Left lung (tissue), 10 donors: ENCODE measurements around the gene YARS1. TPM values are rescaled to one million over a fixed set of nuclear protein-coding genes. Genes with fewer than 3 reads are reported as not detected.

Source experiments
- ATAC-seq: fragments of 200-7000 bp; cut with Tn5 transposase; one replicate; pipeline ENCODE4 v1.9.1; 2020; ENCODE audit warnings: moderate library complexity
- DNase-seq, 4 donors: peaks; one replicate each; pipeline ENCODE4 v3.0.0-alpha.2; 2013 to 2020
- H3K27ac ChIP-seq, 2 donors: fragments of 200-600 bp; sonication (generic) in 1 of 2; one replicate each; pipeline versions ENCODE4 v1.5.0 to v1.8.0; 2020 to 2021
- H3K27me3 ChIP-seq, 2 donors: fragments of 200-600 bp; sonication (generic) in 1 of 2; one replicate each; pipeline versions ENCODE4 v1.5.0 to v1.8.0; 2020 to 2021
- H3K36me3 ChIP-seq, 2 donors: fragments of 200-600 bp; sonication (generic) in 1 of 2; one replicate each; pipeline versions ENCODE4 v1.5.0 to v1.8.0; 2020 to 2021
- H3K4me1 ChIP-seq, 2 donors: fragments of 200-600 bp; one replicate each; pipeline ENCODE4 v1.8.0; 2021
- H3K4me3 ChIP-seq, 2 donors: fragments of 200-600 bp; sonication (generic) in 1 of 2; one replicate each; pipeline versions ENCODE4 v1.5.0 to v1.8.0; 2020 to 2021; ENCODE audit warnings: mild to moderate bottlenecking in 1 of 2
- H3K9me3 ChIP-seq, 2 donors: fragments of 200-600 bp; sonication (generic) in 1 of 2; one replicate each; pipeline versions ENCODE4 v1.5.0 to v1.8.0; 2020 to 2021
- CTCF ChIP-seq, 2 donors: fragments of 200-600 bp; sonication (generic) in 1 of 2; IDR thresholded peaks; one replicate each; pipeline versions ENCODE4 v1.5.0 to v1.8.0; 2021; ENCODE audit warnings: antibody characterized with exemption in 2 of 2
- intact Hi-C, 2 donors: fragments of 100-400 bp; cut with DNase I; formaldehyde crosslinking; loops; one replicate each; pipeline versions ENCODE4 v1.11.2 to v1.14.2; 2022
- polyA plus RNA-seq, 6 donors: library from polyadenylated mRNA; unstranded; fragments of 120-200 nt; gene quantifications; one replicate each; pipeline ENCODE4 v1.2.1, GENCODE V29; 2013; ENCODE audit not compliant: insufficient read length in 6 of 6
- total RNA-seq, 2 donors: library from RNA; stranded (reverse); fragmentation: NEBNext Ultra II Directional; extraction: Animal tissue kit (Norgen Biotek cat#: 25700); gene quantifications; one replicate each; pipeline ENCODE4 v1.2.1, GENCODE V29; 2021
- donor health status: DM: no; HTN: yes; CAD: no.
- donor health status: DM: no; HTN: no; CAD: no.

YARS1 gene
- total and polyA plus RNA-seq, 8 donors = 68.8 to 126 (median 78.0) TPM

GRCh38 chr1:32729254-32730046 lies 87.7 kb downstream of the YARS1 start:
- no peaks in the 10 kb centered on the region for H3K36me3 ChIP-seq
- H3K9me3 ChIP-seq = no peaks in the 10 kb centered on the region
- DNase-seq (no peak), ATAC-seq (no peak)
- peaks cover 9 to 13% of the 10 kb centered on the region in 2 donors for H3K4me1 ChIP-seq
- H3K27me3 ChIP-seq = no peaks in the 10 kb centered on the region
- H3K4me3 ChIP-seq = no peak overlapping the region
- intact Hi-C loops = no loop called here
- TF ChIP-seq CTCF (IDR thresholded peaks at IDR 0.05) = no peak
- no peak overlapping the region for H3K27ac ChIP-seq

GRCh38 chr1:32728413-32729077 lies 88.6 kb downstream of the YARS1 start:
- no peaks in the 10 kb centered on the region for H3K27me3 ChIP-seq
- H3K36me3 ChIP-seq = no peaks in the 10 kb centered on the region
- peaks cover 9 to 13% of the 10 kb centered on the region in 2 donors for H3K4me1 ChIP-seq
- H3K9me3 ChIP-seq = no peaks in the 10 kb centered on the region
- no peak overlapping the region for H3K27ac ChIP-seq
- no peak overlapping the region for H3K4me3 ChIP-seq
- intact Hi-C loops = no loop called here
- ATAC-seq = no peak
- no peak for DNase-seq
- no peak for TF ChIP-seq CTCF (IDR thresholded peaks at IDR 0.05)

GRCh38 chr1:32727876-32728275 lies 89.3 kb downstream of the YARS1 start:
- TF ChIP-seq CTCF (IDR thresholded peaks at IDR 0.05) = no peak
- intact Hi-C loops = no loop called here
- ATAC-seq = no peak

GRCh38 chr1:32725615-32725982 lies 91.6 kb downstream of the YARS1 start:
- Histone ChIP-seq H3K9me3 (no peaks in the 10 kb centered on the region), H3K36me3 (no peaks in the 10 kb centered on the region), H3K4me3 (no peak overlapping the region), H3K4me1 (peaks cover 9 to 13% of the 10 kb centered on the region in 2 donors), H3K27me3 (no peaks in the 10 kb centered on the region), H3K27ac (peak overlapping the region in 1 of 2 donors; percentile 33)
- intact Hi-C loops = no loop called here
- ATAC-seq (no peak), DNase-seq (no peak)
- no peak for TF ChIP-seq CTCF (IDR thresholded peaks at IDR 0.05)

More at GRCh38 chr1:32727876-32728275, 89.3 kb downstream of the YARS1 start:
- H3K27ac ChIP-seq = no peak overlapping the region
- no peaks in the 10 kb centered on the region for H3K9me3 ChIP-seq
- no peak overlapping the region for H3K4me3 ChIP-seq
- H3K4me1 ChIP-seq = peaks cover 9 to 13% of the 10 kb centered on the region in 2 donors
- H3K27me3 ChIP-seq = no peaks in the 10 kb centered on the region
- no peaks in the 10 kb centered on the region for H3K36me3 ChIP-seq
- DNase-seq = no peak

Other genes starting within 250 kb of the YARS1 start
- 10 to 100 TPM; 41.4 to 45.0 TPM for gene ZBTB8OS, start 166.8 kb downstream of the YARS1 start, total RNA-seq
- 10 to 100 TPM; 36.0 to 39.2 (median 37.3) TPM for gene ZBTB8OS, start 166.8 kb downstream of the YARS1 start, polyA plus RNA-seq
- 100 to 1,000 TPM; 166 to 176 TPM for gene RBBP4, start 166.2 kb downstream of the YARS1 start, total RNA-seq
- 100 to 1,000 TPM; 287 to 333 (median 309) TPM for gene RBBP4, start 166.2 kb downstream of the YARS1 start, polyA plus RNA-seq
- gene SYNC, start 114.6 kb downstream of the YARS1 start, total RNA-seq = 10 to 100 TPM; 11.9 to 19.9 TPM
- gene SYNC, start 114.6 kb downstream of the YARS1 start, polyA plus RNA-seq = 1 to 10 TPM; 3.1 to 5.8 (median 4.4) TPM
- 10 to 100 TPM; 32.3 to 35.0 TPM for gene S100PBP, start 295 bp upstream of the YARS1 start, total RNA-seq
- 10 to 100 TPM; 47.2 to 56.5 (median 53.8) TPM for gene S100PBP, start 295 bp upstream of the YARS1 start, polyA plus RNA-seq
- 1 to 10 TPM in 1 of 2 donors, not detected in 1; 4.6 TPM for gene FNDC5, start 53.6 kb upstream of the YARS1 start, total RNA-seq
- gene FNDC5, start 53.6 kb upstream of the YARS1 start, polyA plus RNA-seq = 10 to 100 TPM in 3 of 6 donors, 1 to 10 TPM in 3; 7.7 to 13.3 (median 10.3) TPM
- gene HPCA, start 69.1 kb upstream of the YARS1 start, total RNA-seq = under 1 TPM in 1 of 2 donors, not detected in 1; 0.35 TPM
- gene HPCA, start 69.1 kb upstream of the YARS1 start, polyA plus RNA-seq = under 1 TPM; 0.16 to 0.61 (median 0.37) TPM
- 10 to 100 TPM; 29.3 to 87.0 TPM for gene TMEM54, start 84.0 kb upstream of the YARS1 start, total RNA-seq
- 10 to 100 TPM; 22.4 to 24.9 (median 22.9) TPM for gene TMEM54, start 84.0 kb upstream of the YARS1 start, polyA plus RNA-seq
- 10 to 100 TPM; 37.8 to 46.0 TPM for gene RNF19B, start 147.5 kb upstream of the YARS1 start, total RNA-seq
- 10 to 100 TPM; 11.8 to 13.2 (median 12.5) TPM for gene RNF19B, start 147.5 kb upstream of the YARS1 start, polyA plus RNA-seq
- gene AK2, start 219.5 kb upstream of the YARS1 start, total RNA-seq = 100 to 1,000 TPM; 119 to 123 TPM
- gene AK2, start 219.5 kb upstream of the YARS1 start, polyA plus RNA-seq = 100 to 1,000 TPM; 157 to 188 (median 170) TPM